HepG2 (cell line): Measurements from ENCODE around the gene SRP68.

Source experiments
- EP300 ChIP-seq, 3 experiments: sonication (generic) in 1 of 3; formaldehyde crosslinking in 1 of 3; IDR thresholded peaks; 2 replicates each; pipeline versions ENCODE4 v1.5.1 to v1.6.1; 2011 to 2020; ENCODE audit warnings: low read depth in 2 of 3, low read length in 2 of 3, borderline replicate concordance in 1 of 3, improper control_type of control experiment in 1 of 3, mild to moderate bottlenecking in 1 of 3, missing genetic modification reagents in 1 of 3, moderate library complexity in 1 of 3
- ISL2 ChIP-seq: sonication (generic); formaldehyde crosslinking; IDR thresholded peaks from 2 replicates; pipeline ENCODE4 v1.5.0; 2020; ENCODE audit warnings: missing genetic modification reagents
- POLR2A ChIP-seq, 2 experiments: IDR thresholded peaks; 2 replicates each; pipeline ENCODE4 v1.6.1; 2011; ENCODE audit warnings: low read depth in 2 of 2, low read length in 2 of 2, mild to moderate bottlenecking in 1 of 2, moderate library complexity in 1 of 2; ENCODE audit not compliant: insufficient read depth in 1 of 2
- SETDB1 ChIP-seq: sonication (generic); formaldehyde crosslinking; IDR thresholded peaks from 2 replicates; pipeline ENCODE4 v1.5.1; 2020; ENCODE audit warnings: missing genetic modification reagents, mild to moderate bottlenecking, borderline replicate concordance
- UBTF ChIP-seq: sonication (generic); formaldehyde crosslinking; IDR thresholded peaks from 2 replicates; pipeline ENCODE4 v1.4.0; 2020; ENCODE audit warnings: mild to moderate bottlenecking, missing genetic modification reagents
- ZNF510 ChIP-seq: sonication (generic); formaldehyde crosslinking; IDR thresholded peaks from 2 replicates; pipeline ENCODE4 v1.4.0; 2020; ENCODE audit warnings: low read depth, mild to moderate bottlenecking, missing genetic modification reagents
- TF ChIP-seq, protein P1 (sequence below): sonication (generic); formaldehyde crosslinking; IDR thresholded peaks from 2 replicates; pipeline ENCODE4 v1.4.0; 2020; ENCODE audit warnings: missing genetic modification reagents, borderline replicate concordance

DNA sequence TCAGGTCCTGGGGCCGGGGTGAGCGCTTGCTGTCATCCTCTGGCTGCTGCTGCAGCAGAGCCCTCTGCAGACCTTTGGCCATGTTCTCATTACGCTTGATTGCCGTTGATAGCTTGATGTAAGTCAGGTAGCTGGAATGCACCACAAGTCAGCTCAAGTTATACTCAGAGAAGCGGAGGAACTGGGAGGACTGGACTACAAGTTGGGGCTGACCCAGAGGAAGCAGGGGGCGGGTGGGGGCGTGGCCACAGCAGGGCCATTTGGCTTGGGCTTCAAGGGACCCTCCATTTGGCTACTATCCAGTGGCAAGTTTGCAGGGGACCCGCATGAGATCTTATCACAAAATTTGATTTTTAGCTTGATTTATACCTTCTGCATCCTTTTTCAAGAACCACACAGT lies 26.3 kb downstream of the SRP68 start:
- no peak for TF ChIP-seq POLR2A (IDR thresholded peaks at IDR 0.05; ENCODE audit: insufficient read depth in 1 of 2, low read depth in 2 of 2, low read length in 2 of 2)
- TF ChIP-seq, protein P1, sequence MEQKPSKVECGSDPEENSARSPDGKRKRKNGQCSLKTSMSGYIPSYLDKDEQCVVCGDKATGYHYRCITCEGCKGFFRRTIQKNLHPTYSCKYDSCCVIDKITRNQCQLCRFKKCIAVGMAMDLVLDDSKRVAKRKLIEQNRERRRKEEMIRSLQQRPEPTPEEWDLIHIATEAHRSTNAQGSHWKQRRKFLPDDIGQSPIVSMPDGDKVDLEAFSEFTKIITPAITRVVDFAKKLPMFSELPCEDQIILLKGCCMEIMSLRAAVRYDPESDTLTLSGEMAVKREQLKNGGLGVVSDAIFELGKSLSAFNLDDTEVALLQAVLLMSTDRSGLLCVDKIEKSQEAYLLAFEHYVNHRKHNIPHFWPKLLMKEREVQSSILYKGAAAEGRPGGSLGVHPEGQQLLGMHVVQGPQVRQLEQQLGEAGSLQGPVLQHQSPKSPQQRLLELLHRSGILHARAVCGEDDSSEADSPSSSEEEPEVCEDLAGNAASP (CRISPR knock-in tag) = no peak
- no peak for TF ChIP-seq ZNF510 (CRISPR knock-in tag)
- no peak for TF ChIP-seq SETDB1 (CRISPR knock-in tag)
- TF ChIP-seq ISL2 (CRISPR knock-in tag) = no peak
- TF ChIP-seq EP300 (IDR thresholded peaks at IDR 0.05; ENCODE audit: low read depth in 2 of 2, low read length in 2 of 2) = no peak
- TF ChIP-seq EP300 (CRISPR knock-in tag; IDR thresholded peaks at IDR 0.05; ENCODE audit: borderline replicate concordance) = no peak
- no peak for TF ChIP-seq UBTF
